BJ (cell line): ENCODE results near the gene SH3RF3. TPM values are rescaled to one million over a fixed set of nuclear protein-coding genes. Genes with fewer than 3 reads are reported as not detected.

Source experiments
- CTCF ChIA-PET: fragments of 350-600 bp; formaldehyde crosslinking; extraction: SDS; loops from one replicate; lab custom pipeline; 2021; ENCODE audit warnings: antibody characterized with exemption, inconsistent platforms; lab: Yijun Ruan, JAX
- POLR2A ChIA-PET: fragments of 300-600 bp; sonication (Branson Sonifier 250); formaldehyde crosslinking; extraction: SDS; loops from one replicate; lab custom pipeline; 2021; ENCODE audit warnings: antibody characterized with exemption; lab: Charles Lee
- DNase-seq: peaks from one replicate; pipeline ENCODE4 v3.0.0-alpha.2; 2011; ENCODE audit warnings: low read depth
- H3K27me3 ChIP-seq: 2 replicates; pipeline ENCODE4 v1.6.0; 2011; ENCODE audit warnings: low read length; ENCODE audit not compliant: control insufficient read depth, insufficient read depth
- H3K36me3 ChIP-seq: 2 replicates; pipeline ENCODE4 v1.5.1; 2011; ENCODE audit warnings: low read length; ENCODE audit not compliant: control insufficient read depth, insufficient read depth
- H3K4me3 ChIP-seq: 2 replicates; pipeline ENCODE4 v1.5.1; 2011; ENCODE audit warnings: low read depth, mild to moderate bottlenecking, control low read depth, low read length
- CTCF ChIP-seq: IDR thresholded peaks from 2 replicates; pipeline ENCODE4 v1.5.1; 2011; ENCODE audit warnings: low read depth, mild to moderate bottlenecking, control low read depth, inconsistent platforms, low read length, moderate library complexity; ENCODE audit not compliant: insufficient read depth
- polyA plus RNA-seq: library from polyadenylated mRNA; depleted of rRNA; stranded (reverse); fragments of >200 nt; gene quantifications from 2 replicates; pipeline ENCODE4 v1.2.3, GENCODE V29; 2011

The SH3RF3 gene
- polyA plus RNA-seq, 1 experiment, result 3.6 TPM

- H3K27me3 ChIP-seq, result peaks cover 8% of the 10 kb centered on the region
- no peak overlapping the region for H3K4me3 ChIP-seq
- no peak for TF ChIP-seq CTCF
- no peak for DNase-seq
- H3K36me3 ChIP-seq, result no peaks in the 10 kb centered on the region
- ChIA-PET POLR2A (no interaction called here), CTCF (no interaction called here)
These were observed 79.9 kb downstream of the SH3RF3 start for GRCh38 chr2:109208951-109209335.

- ChIA-PET POLR2A (no interaction called here), CTCF (no interaction called here)
- H3K36me3 ChIP-seq, result no peaks in the 10 kb centered on the region
These were observed 80.4 kb downstream of the SH3RF3 start for GRCh38 chr2:109209412-109209811.

GRCh38 chr2:109209941-109210340 is 80.9 kb downstream of the SH3RF3 start:
- TF ChIP-seq CTCF, result no peak
- no peaks in the 10 kb centered on the region for H3K36me3 ChIP-seq
- no peak overlapping the region for H3K4me3 ChIP-seq
- peaks cover 8% of the 10 kb centered on the region for H3K27me3 ChIP-seq
- DNase-seq, result no peak
- ChIA-PET POLR2A (no interaction called here), CTCF (interaction anchor here (1.1 kb wide), 1 partner anchor 300 kb away, joined by 5 read pairs; no protein-coding TSS in a partner anchor)

More at GRCh38 chr2:109209412-109209811, 80.4 kb downstream of the SH3RF3 start:
- Histone ChIP-seq H3K27me3 (peaks cover 8% of the 10 kb centered on the region), H3K4me3 (no peak overlapping the region)
- DNase-seq, result peak; percentile 41
- no peak for TF ChIP-seq CTCF

GRCh38 chr2:109210431-109211200 is 81.6 kb downstream of the SH3RF3 start:
- H3K4me3 ChIP-seq, result no peak overlapping the region
- POLR2A ChIA-PET, result no interaction called here
- H3K27me3 ChIP-seq, result peaks cover 8% of the 10 kb centered on the region
- H3K36me3 ChIP-seq, result no peaks in the 10 kb centered on the region
- CTCF ChIA-PET, result interaction anchor here (0.7 to 1.2 kb wide), 3 partner anchors 13 to 299 kb away, joined by 3 to 5 read pairs (median 3); no protein-coding TSS in a partner anchor
- no peak for TF ChIP-seq CTCF
- no peak for DNase-seq

- no peaks in the 10 kb centered on the region for H3K36me3 ChIP-seq
- CTCF ChIA-PET, result interaction anchor here (1.2 kb wide), 1 partner anchor 14 kb away, joined by 3 read pairs; no protein-coding TSS in a partner anchor
- DNase-seq, result no peak
- peaks cover 8% of the 10 kb centered on the region for H3K27me3 ChIP-seq
- POLR2A ChIA-PET, result no interaction called here
- TF ChIP-seq CTCF, result no peak
- H3K4me3 ChIP-seq, result no peak overlapping the region
These were observed 82.3 kb downstream of the SH3RF3 start for GRCh38 chr2:109211315-109211714.
